Transverse colon (tissue), 4 donors: ENCODE results near the gene HDAC4. TPM values are rescaled to one million over a fixed set of nuclear protein-coding genes. Genes with fewer than 3 reads are reported as not detected.

ENCODE experiments used
- DNase-seq: peaks from one replicate; pipeline ENCODE4 v3.0.0-alpha.2; 2019
- H3K27ac ChIP-seq, 4 donors: fragments of 200-600 bp; sonication (generic); 2 replicates each; pipeline ENCODE4 v1.5.1; 2016 to 2018; ENCODE audit warnings: inconsistent platforms in 4 of 4
- H3K27me3 ChIP-seq: fragments of 200-600 bp; sonication (generic); 2 replicates; pipeline ENCODE4 v1.5.1; 2017; ENCODE audit warnings: inconsistent platforms
- H3K36me3 ChIP-seq, 4 donors: fragments of 200-600 bp; sonication (generic); 2 replicates each; pipeline ENCODE4 v1.5.1; 2017 to 2019; ENCODE audit warnings: inconsistent platforms in 4 of 4
- H3K4me1 ChIP-seq, 4 donors: fragments of 200-600 bp; sonication (generic); 2 replicates each; pipeline ENCODE4 v1.5.1; 2017 to 2020; ENCODE audit warnings: inconsistent platforms in 4 of 4
- H3K4me3 ChIP-seq, 4 donors: fragments of 200-600 bp; sonication (generic); 1 replicate in 1 of 4; 2 replicates in 3 of 4; pipeline versions ENCODE4 v1.5.1 to v1.6.1; 2017 to 2019; ENCODE audit warnings: inconsistent platforms in 4 of 4
- H3K9me3 ChIP-seq, 2 donors: fragments of 200-600 bp; sonication (generic); 2 replicates each; pipeline ENCODE4 v1.5.1; 2017 to 2019; ENCODE audit warnings: inconsistent platforms in 2 of 2
- CTCF ChIP-seq, 5 experiments: fragments of 200-600 bp in 3 of 5; fragments of 450-650 bp in 2 of 5; sonication (generic) in 3 of 5; IDR thresholded peaks; 1 replicate in 2 of 5; 2 replicates in 3 of 5; pipeline ENCODE4 v1.5.1; 2016 to 2017; ENCODE audit warnings: antibody characterized with exemption in 5 of 5, inconsistent platforms in 3 of 5, mild to moderate bottlenecking in 2 of 5, moderate library complexity in 1 of 5
- EP300 ChIP-seq: sonication (generic); formaldehyde crosslinking; IDR thresholded peaks from one replicate; pipeline ENCODE4 v1.6.1; 2017; ENCODE audit warnings: antibody characterized with exemption, low read depth
- POLR2A ChIP-seq: fragments of 450-650 bp; IDR thresholded peaks from one replicate; pipeline ENCODE4 v1.6.1; 2016; ENCODE audit warnings: antibody characterized with exemption, mild to moderate bottlenecking, moderate library complexity
- POLR2AphosphoS5 ChIP-seq, 3 donors: sonication (generic); formaldehyde crosslinking; IDR thresholded peaks; one replicate each; pipeline ENCODE4 v1.6.1; 2016; ENCODE audit warnings: antibody characterized with exemption in 3 of 3
- WGBS, 2 donors: methylation state at CpG; one replicate each; pipeline ENCODE4 v1.1.5; 2018; ENCODE audit warnings: low coverage in 1 of 2; 5-methylcytosine and 5-hydroxymethylcytosine counted together
- in situ Hi-C, 4 donors: fragments of 200-750 bp; cut with MboI; loops; one replicate each; pipeline versions ENCODE4 v1.15.0 to v1.15.1; 2017; ENCODE audit warnings: low sequenced_read_pairs in 3 of 4, low pct_ligation_motif_present in 1 of 4, low pct_unique_long_range_greater_than_20kb in 1 of 4
- intact Hi-C: fragments of 100-400 bp; cut with DNase I; formaldehyde crosslinking; loops from one replicate; pipeline ENCODE4 v1.15.1; 2023; ENCODE audit warnings: low total_unique reads
- total RNA-seq, 4 donors: library from RNA; depleted of rRNA; stranded (reverse); fragments of >200 nt; gene quantifications; one replicate each; pipeline ENCODE4 v1.1.0, GENCODE V29; 2016

The HDAC4 gene
- total RNA-seq, 4 donors from 2014 or later, result 33.9 to 192 (median 112) TPM

- 85 to 94% methylated on average over 12 to 28 of the region's 28 CpGs for WGBS, 2 donors
- Histone ChIP-seq H3K9me3 (no peaks in the 10 kb centered on the region), H3K4me1 (no peaks in the 10 kb centered on the region), H3K27ac (no peak overlapping the region), H3K36me3 (peaks cover 0 to 28% (median 9%) of the 10 kb centered on the region in 4 donors), H3K4me3 (no peak overlapping the region), H3K27me3 (no peaks in the 10 kb centered on the region)
- DNase-seq, result no peak
- intact Hi-C loops, result no loop called here
- TF ChIP-seq CTCF (IDR thresholded peaks at IDR 0.05) (no peak), POLR2AphosphoS5 (IDR thresholded peaks at IDR 0.05) (no peak), EP300 (no peak), POLR2A (no peak)
- in situ Hi-C loops, result loop anchor here in 1 of 4 donors (25.0 kb wide), 1 partner anchor 938 kb away; no protein-coding TSS in a partner anchor
Measured at GRCh38 chr2:239049421-239050251, 351.2 kb downstream of the HDAC4 start.

- 85 to 91% methylated on average over 14 to 16 of the region's 16 CpGs for WGBS, 2 donors
- H3K9me3 ChIP-seq, result no peaks in the 10 kb centered on the region
- peaks cover 0 to 19% (median 5%) of the 10 kb centered on the region in 4 donors for H3K36me3 ChIP-seq
- H3K27ac ChIP-seq, result no peak overlapping the region
- in situ Hi-C loops, result loop anchor here in 1 of 4 donors (25.0 kb wide), 1 partner anchor 939 kb away; no protein-coding TSS in a partner anchor
- no peaks in the 10 kb centered on the region for H3K4me1 ChIP-seq
- no peak overlapping the region for H3K4me3 ChIP-seq
- TF ChIP-seq POLR2A (no peak), POLR2AphosphoS5 (IDR thresholded peaks at IDR 0.05) (no peak), EP300 (no peak), CTCF (IDR thresholded peaks at IDR 0.05) (no peak)
- H3K27me3 ChIP-seq, result no peaks in the 10 kb centered on the region
- intact Hi-C loops, result no loop called here
- no peak for DNase-seq
Measured at GRCh38 chr2:239048736-239049135, 352.1 kb downstream of the HDAC4 start.

- no peaks in the 10 kb centered on the region for H3K27me3 ChIP-seq
Measured at GRCh38 chr2:239047861-239048260, 353.0 kb downstream of the HDAC4 start.

More at GRCh38 chr2:239047861-239048260, 353.0 kb downstream of the HDAC4 start:
- 94 to 95% methylated on average over 4 to 11 of the region's 11 CpGs for WGBS, 2 donors
- no peak for TF ChIP-seq POLR2AphosphoS5 (IDR thresholded peaks at IDR 0.05)
- TF ChIP-seq EP300, result no peak
- no peak for TF ChIP-seq POLR2A
- TF ChIP-seq CTCF (IDR thresholded peaks at IDR 0.05), result no peak
- intact Hi-C loops, result no loop called here
- Histone ChIP-seq H3K9me3 (no peaks in the 10 kb centered on the region), H3K4me1 (no peaks in the 10 kb centered on the region), H3K4me3 (no peak overlapping the region), H3K27ac (no peak overlapping the region), H3K36me3 (peaks cover 0 to 12% (median 2%) of the 10 kb centered on the region in 4 donors)
- in situ Hi-C loops, result loop anchor here in 1 of 4 donors (25.0 kb wide), 1 partner anchor 939 kb away; no protein-coding TSS in a partner anchor
- DNase-seq, result no peak
